GM21619 (cell line): ENCODE results near the gene PKDCC.
"Not testable (repeated sequence)": the region's sequence is repeated elsewhere in the genome, so short reads cannot be mapped to it uniquely, and the experiment has no call there.

Experiments used
- ATAC-seq: cut with Tn5 transposase; IDR thresholded peaks from one replicate; pipeline ENCODE4 v1.9.1; 2021; ENCODE audit not compliant: unreplicated experiment

The PKDCC gene

GRCh38 chr2:42063431-42064171 is 15.8 kb downstream of the PKDCC start:
- no peak for ATAC-seq

- ATAC-seq, result no peak
These were observed 16.7 kb downstream of the PKDCC start for GRCh38 chr2:42064417-42064942.

GRCh38 chr2:42065753-42066152 is 17.9 kb downstream of the PKDCC start:
- not testable (repeated sequence) for ATAC-seq

GRCh38 chr2:42067001-42067400 is 19.2 kb downstream of the PKDCC start:
- ATAC-seq, result not testable (repeated sequence)

- ATAC-seq, result no peak
These were observed 19.7 kb downstream of the PKDCC start for GRCh38 chr2:42067521-42067920.

- no peak for ATAC-seq
These were observed 20.9 kb downstream of the PKDCC start for GRCh38 chr2:42068571-42069178.

GRCh38 chr2:42069568-42069967 is 21.7 kb downstream of the PKDCC start:
- ATAC-seq, result no peak

- ATAC-seq, result no peak
These were observed 24.0 kb downstream of the PKDCC start for GRCh38 chr2:42071791-42072190.

GRCh38 chr2:42072349-42073118 is 24.7 kb downstream of the PKDCC start:
- ATAC-seq, result no peak

- no peak for ATAC-seq
These were observed 26.1 kb downstream of the PKDCC start for GRCh38 chr2:42073739-42074503.

- ATAC-seq, result no peak
These were observed 26.8 kb downstream of the PKDCC start for GRCh38 chr2:42074661-42075060.

GRCh38 chr2:42076357-42077225 is 28.8 kb downstream of the PKDCC start:
- no peak for ATAC-seq

- ATAC-seq, result no peak
These were observed 29.5 kb downstream of the PKDCC start for GRCh38 chr2:42077343-42077742.

- no peak for ATAC-seq
These were observed 32.0 kb downstream of the PKDCC start for GRCh38 chr2:42079737-42080287.

GRCh38 chr2:42081151-42081550 is 33.3 kb downstream of the PKDCC start:
- ATAC-seq, result not testable (repeated sequence)

- ATAC-seq, result no peak
These were observed 34.2 kb downstream of the PKDCC start for GRCh38 chr2:42082016-42082415.

GRCh38 chr2:42084231-42084671 is 36.4 kb downstream of the PKDCC start:
- no peak for ATAC-seq

- not testable (repeated sequence) for ATAC-seq
These were observed 37.2 kb downstream of the PKDCC start for GRCh38 chr2:42085070-42085469.

GRCh38 chr2:42085706-42086487 is 38.1 kb downstream of the PKDCC start:
- ATAC-seq, result no peak
